Measurements from ENCODE around the gene XPC. TPM values are rescaled to one million over a fixed set of nuclear protein-coding genes. Genes with fewer than 3 reads are reported as not detected.

XPC gene
- total and polyA plus RNA-seq, 2 of the 8 experiments (the other 6 are each of a cell fraction or from before 2014, with no cell fraction given): 8.8 to 27.3 TPM

GRCh38 chr3:14150491-14151230 is 27.7 kb downstream of the XPC start:
- CTCF ChIA-PET (ENCODE audit: partially characterized antibody): interaction anchor here (0.5 to 3.6 kb wide), 11 partner anchors 12 to 260 kb away, joined by 3 to 24 read pairs (median 4); partner anchors contain the start of genes CHCHD4 and TMEM43
- no peaks in the 10 kb centered on the region for H3K9me3 ChIP-seq (ENCODE audit: insufficient read depth in 2 of 2, low read depth in 1 of 2, low read length in 1 of 2)
- TF ChIP-seq SUZ12 (IDR thresholded peaks at IDR 0.05; ENCODE audit: low read length) (no peak), BACH1 (IDR thresholded peaks at IDR 0.05; ENCODE audit: low read length) (no peak), USF2 (IDR thresholded peaks at IDR 0.05; ENCODE audit: low read length) (no peak), SIN3A (conservative IDR thresholded peaks at IDR 0.05 in 1 of 2, IDR thresholded peaks at IDR 0.05 in 1 of 2; ENCODE audit: low read depth in 1 of 2, low read length in 2 of 2) (no peak), ZNF274 (IDR thresholded peaks at IDR 0.05; ENCODE audit: borderline replicate concordance, extremely low read depth, low read length) (no peak), CTCF (IDR thresholded peaks at IDR 0.05; ENCODE audit: control extremely low read depth in 1 of 3, insufficient read depth in 1 of 3, low read depth in 1 of 3, low read length in 3 of 3) (no peak)
- TF ChIP-seq, protein P1, sequence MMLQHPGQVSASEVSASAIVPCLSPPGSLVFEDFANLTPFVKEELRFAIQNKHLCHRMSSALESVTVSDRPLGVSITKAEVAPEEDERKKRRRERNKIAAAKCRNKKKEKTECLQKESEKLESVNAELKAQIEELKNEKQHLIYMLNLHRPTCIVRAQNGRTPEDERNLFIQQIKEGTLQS (IDR thresholded peaks at IDR 0.05; ENCODE audit: insufficient read depth, low read depth, low read length): no peak

More at GRCh38 chr3:14150491-14151230, 27.7 kb downstream of the XPC start:
- POLR2A ChIA-PET (ENCODE audit: partially characterized antibody): interaction anchor here (0.8 to 3.1 kb wide), 5 partner anchors 9 to 28 kb away, joined by 3 to 17 read pairs (median 3); partner anchors contain the start of genes CHCHD4, LSM3, TMEM43 and XPC
- no peak overlapping the region for H3K9ac ChIP-seq (replicated peaks in 1 of 4; ENCODE audit: extremely low read depth in 1 of 4, low read depth in 3 of 4, low read length in 3 of 4)
- peaks cover 7 to 8% of the 10 kb centered on the region in 2 experiments for H4K20me1 ChIP-seq (replicated peaks in 1 of 2; ENCODE audit: control insufficient read depth in 1 of 2, insufficient read depth in 2 of 2, low read length in 2 of 2)
- no peak overlapping the region for H2AFZ ChIP-seq (ENCODE audit: low read length)
- no peaks in the 10 kb centered on the region for H3K27me3 ChIP-seq (replicated peaks in 1 of 4; ENCODE audit: control insufficient read depth in 3 of 4, extremely low read depth in 1 of 4, insufficient read depth in 3 of 4, low read length in 3 of 4)
- no peak for DNase-seq (ENCODE audit: low read depth in 1 of 2, low spot score in 2 of 2)
- no peak overlapping the region for H3K18ac ChIP-seq (ENCODE audit: extremely low read depth, low read length)
- no peak overlapping the region for H2AK5ac ChIP-seq (ENCODE audit: low read depth, low read length)
- H2BK5ac ChIP-seq (ENCODE audit: low read depth, low read length): no peak overlapping the region
- peaks cover 0 to 14% (median 9%) of the 10 kb centered on the region in 4 experiments; a peak in 6 of 7 replicates for H3K4me1 ChIP-seq (replicated peaks in 1 of 4; ENCODE audit: control insufficient read depth in 3 of 4, insufficient read depth in 4 of 4, low read length in 3 of 4)
- no peak overlapping the region for H4K91ac ChIP-seq (replicated peaks; ENCODE audit: insufficient read length, low read length)
- FAIRE-seq: no peak
- no peak overlapping the region for H3K4me3 ChIP-seq (ENCODE audit: extremely low read depth in 1 of 4, insufficient read depth in 2 of 4, low read depth in 3 of 4, low read length in 4 of 4)
- no peak overlapping the region for H3K56ac ChIP-seq (replicated peaks; ENCODE audit: insufficient read length, low read depth, low read length)
- peaks cover 0 to 17% (median 10%) of the 10 kb centered on the region in 4 experiments; a peak in 6 of 8 replicates for H3K36me3 ChIP-seq (ENCODE audit: control insufficient read depth in 2 of 4, insufficient read depth in 4 of 4, low read length in 3 of 4)
- no peak overlapping the region for H2BK20ac ChIP-seq (ENCODE audit: low read length)
- H2BK15ac ChIP-seq (ENCODE audit: low read length): no peak overlapping the region
- H3K23me2 ChIP-seq (ENCODE audit: low read depth, low read length): no peaks in the 10 kb centered on the region; the same call in 1 of the 2 replicates
- 90% methylated on average over 9 of the region's 9 CpGs; no CpG with 5 or more reads in 1 of the 2 experiments for WGBS, 2 experiments (ENCODE audit: extremely low coverage in 1 of 2, insufficient coverage in 1 of 2, insufficient read length in 1 of 2, insufficient replicate concordance in 2 of 2, low coverage in 1 of 2, low lambda C conversion rate in 2 of 2, missing lambda C conversion rate in 1 of 2)
- H2BK120ac ChIP-seq (replicated peaks; ENCODE audit: low read depth, low read length): no peak overlapping the region
- no peak overlapping the region for H3K14ac ChIP-seq (ENCODE audit: insufficient read length)
- no peak overlapping the region for H2BK12ac ChIP-seq (ENCODE audit: low read depth, low read length)
- no peaks in the 10 kb centered on the region for H3K79me2 ChIP-seq (ENCODE audit: control insufficient read depth in 1 of 2, insufficient read depth in 2 of 2, low read length in 2 of 2)
- H3K23ac ChIP-seq (ENCODE audit: insufficient read length): no peak overlapping the region
- H3K4ac ChIP-seq (replicated peaks; ENCODE audit: insufficient read length, low read depth, low read length): no peak overlapping the region
- no peak overlapping the region for H4K8ac ChIP-seq (ENCODE audit: extremely low read depth, insufficient read depth, low read length)
- H4K5ac ChIP-seq (ENCODE audit: insufficient read length, low read depth, low read length): no peak overlapping the region
- H3K4me2 ChIP-seq (ENCODE audit: insufficient read depth in 1 of 2, low read depth in 2 of 2, low read length in 2 of 2): no peak overlapping the region
- H3K27ac ChIP-seq (ENCODE audit: low read depth, low read length): no peak overlapping the region
- H3K79me1 ChIP-seq (ENCODE audit: low read depth, low read length): no peaks in the 10 kb centered on the region

Measured in H1 (cell line).